SU-DHL-6 (cell line): ENCODE results near the gene SLC35B2.

Experiments
- H2AFZ ChIP-seq: fragments of 200-600 bp; sonication (generic); 2 replicates; pipeline ENCODE4 v1.6.1; 2014; ENCODE audit warnings: low read depth, mild to moderate bottlenecking, moderate library complexity, mixed read lengths, antibody characterized with exemption, low read length; ENCODE audit not compliant: severe bottlenecking
- H3F3A ChIP-seq: fragments of 200-600 bp; shearing (Covaris generic); 2 replicates; pipeline ENCODE4 v1.6.0; 2016; ENCODE audit warnings: antibody characterized with exemption, mild to moderate bottlenecking; ENCODE audit not compliant: insufficient read depth
- H3K27ac ChIP-seq: fragments of 200-600 bp; sonication (generic); 2 replicates; pipeline ENCODE4 v1.5.1; 2016; ENCODE audit warnings: low read depth, mild to moderate bottlenecking, low read length, moderate library complexity, mixed read lengths
- H3K27me3 ChIP-seq: fragments of 200-600 bp; sonication (generic), shearing (Covaris generic); 2 replicates; pipeline ENCODE4 v1.6.0; 2014; ENCODE audit warnings: mild to moderate bottlenecking, low read length
- H3K36me3 ChIP-seq: fragments of 200-600 bp; sonication (generic); 2 replicates; pipeline ENCODE4 v1.6.1; 2014; ENCODE audit warnings: mild to moderate bottlenecking, low read length, mixed read lengths
- H3K4me2 ChIP-seq: fragments of 300-600, 200-600 bp; shearing (Covaris generic), sonication (generic); 2 replicates; pipeline ENCODE4 v1.6.0; 2014; ENCODE audit warnings: low read length, low read depth, mild to moderate bottlenecking; ENCODE audit not compliant: poor library complexity, severe bottlenecking
- H3K4me3 ChIP-seq: fragments of 200-600 bp; sonication (generic); 2 replicates; pipeline ENCODE4 v1.5.1; 2014; ENCODE audit warnings: antibody characterized with exemption, low read length, mild to moderate bottlenecking, mixed read lengths; ENCODE audit not compliant: insufficient read depth, poor library complexity, severe bottlenecking
- H3K79me2 ChIP-seq: fragments of 200-600 bp; sonication (generic); 2 replicates; pipeline ENCODE4 v1.6.1; 2014; ENCODE audit warnings: mild to moderate bottlenecking, low read length, moderate library complexity; ENCODE audit not compliant: insufficient read depth
- H3K9ac ChIP-seq: fragments of 200-600 bp; sonication (generic); 2 replicates; pipeline ENCODE4 v1.7.0; 2014; ENCODE audit warnings: mild to moderate bottlenecking, low read length
- H3K9me2 ChIP-seq: fragments of 200-600 bp; sonication (generic); replicated peaks from 2 replicates; pipeline ENCODE4 v1.6.1; 2014; ENCODE audit warnings: low read length; ENCODE audit not compliant: insufficient read depth
- H3K9me3 ChIP-seq: fragments of 200-600 bp; sonication (generic); 2 replicates; pipeline ENCODE4 v1.6.1; 2014; ENCODE audit warnings: low read length, mixed read lengths; ENCODE audit not compliant: insufficient read depth
- H4K20me1 ChIP-seq: fragments of 200-600 bp; sonication (generic); 2 replicates; pipeline ENCODE4 v1.6.1; 2014; ENCODE audit warnings: low read depth, mild to moderate bottlenecking, antibody characterized with exemption, low read length, moderate library complexity, mixed read lengths
- CTCF ChIP-seq: fragments of 200-600 bp; sonication (generic); IDR thresholded peaks from one replicate; pipeline ENCODE4 v1.5.1; 2017; ENCODE audit warnings: antibody characterized with exemption, mild to moderate bottlenecking, low read length, moderate library complexity; ENCODE audit not compliant: insufficient read depth, poor library complexity, severe bottlenecking
- EZH2phosphoT487 ChIP-seq: fragments of 200-600 bp; sonication (generic), shearing (Covaris generic); conservative IDR thresholded peaks from 2 replicates; pipeline ENCODE4 v1.6.1; 2018; ENCODE audit warnings: mild to moderate bottlenecking, antibody characterized with exemption, low read length, moderate library complexity, mixed read lengths

SLC35B2 gene

GRCh38 chr6:44285552-44286284 lies 28.4 kb upstream of the SLC35B2 start:
- H3K4me2 ChIP-seq = no peak overlapping the region
- H3K9me2 ChIP-seq = no peaks in the 10 kb centered on the region
- no peaks in the 10 kb centered on the region for H3K79me2 ChIP-seq
- peaks cover 6% of the 10 kb centered on the region; the same call in 1 of the 2 replicates for H3K27me3 ChIP-seq
- H3K9me3 ChIP-seq = no peaks in the 10 kb centered on the region
- no peak overlapping the region for H3K4me3 ChIP-seq
- no peak overlapping the region for H2AFZ ChIP-seq
- no peaks in the 10 kb centered on the region for H3K36me3 ChIP-seq
- no peaks in the 10 kb centered on the region for H3F3A ChIP-seq
- TF ChIP-seq EZH2phosphoT487 = no peak
- no peak for TF ChIP-seq CTCF
- H3K9ac ChIP-seq = no peak overlapping the region
- H4K20me1 ChIP-seq = no peaks in the 10 kb centered on the region
- no peak overlapping the region for H3K27ac ChIP-seq

DNA sequence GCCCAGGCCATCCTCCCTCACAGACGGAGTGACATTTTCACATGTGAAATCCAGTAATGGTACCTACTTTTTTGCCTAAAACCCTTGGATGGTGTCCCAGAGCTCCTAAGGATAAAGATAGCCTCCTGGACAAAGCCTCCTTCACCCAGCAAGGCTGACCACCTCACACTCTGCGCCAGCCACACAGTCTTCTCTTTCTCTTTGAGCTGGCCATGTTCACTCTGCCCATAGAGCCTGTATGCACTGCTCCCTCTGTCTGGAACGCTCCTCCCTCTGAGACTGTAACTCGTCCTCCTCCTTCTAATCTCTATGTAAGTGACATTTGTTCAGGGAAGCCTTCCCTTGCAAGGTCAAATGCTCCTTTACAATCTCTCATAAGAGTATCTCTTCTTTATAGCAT lies 27.5 kb upstream of the SLC35B2 start:
- TF ChIP-seq EZH2phosphoT487 (no peak), CTCF (no peak)
- Histone ChIP-seq H2AFZ (no peak overlapping the region), H4K20me1 (no peaks in the 10 kb centered on the region), H3K4me3 (no peak overlapping the region), H3K27me3 (peaks cover 6% of the 10 kb centered on the region; the same call in 1 of the 2 replicates), H3K27ac (no peak overlapping the region), H3F3A (no peaks in the 10 kb centered on the region), H3K36me3 (no peaks in the 10 kb centered on the region), H3K4me2 (no peak overlapping the region), H3K9ac (no peak overlapping the region), H3K9me3 (no peaks in the 10 kb centered on the region), H3K79me2 (no peaks in the 10 kb centered on the region), H3K9me2 (no peaks in the 10 kb centered on the region)

GRCh38 chr6:44284121-44284520 lies 26.8 kb upstream of the SLC35B2 start:
- Histone ChIP-seq H3K9ac (no peak overlapping the region), H3K36me3 (no peaks in the 10 kb centered on the region), H3K4me2 (no peak overlapping the region), H3K27ac (no peak overlapping the region), H4K20me1 (no peaks in the 10 kb centered on the region), H3K27me3 (peaks cover 6% of the 10 kb centered on the region; the same call in 1 of the 2 replicates), H3K79me2 (no peaks in the 10 kb centered on the region), H3F3A (no peaks in the 10 kb centered on the region), H3K9me2 (no peaks in the 10 kb centered on the region), H2AFZ (no peak overlapping the region), H3K9me3 (no peaks in the 10 kb centered on the region), H3K4me3 (no peak overlapping the region)
- TF ChIP-seq EZH2phosphoT487 (no peak), CTCF (no peak)
